K562 (cell line): ENCODE measurements around the gene CPTP. TPM values are rescaled to one million over a fixed set of nuclear protein-coding genes. Genes with fewer than 3 reads are reported as not detected.
A peak's percentile ranks its signal among the peaks of the same experiment; 100 is the strongest.

Experiments
- ATAC-seq: fragments of 200-7000 bp; cut with Tn5 transposase; 3 replicates; pipeline ENCODE4 v1.9.1; 2020; ENCODE audit warnings: moderate library complexity
- BruUV-seq: library from RNA; stranded (reverse); fragments of 400-500 nt; replicated peaks from 2 replicates; lab custom pipeline; 2021; lab: Mats Ljungman, UMichigan
- CTCF ChIA-PET: fragments of 300-600 bp; formaldehyde crosslinking; extraction: SDS; loops from one replicate; lab custom pipeline; 2021; ENCODE audit warnings: low intra/inter-chr PET ratio; lab: Yijun Ruan, JAX
- POLR2A ChIA-PET: fragments of 300-600, 350-650 bp; sonication (Branson Sonifier 250); formaldehyde crosslinking; extraction: SDS; loops from one replicate; lab custom pipeline; 2021; ENCODE audit warnings: antibody characterized with exemption, inconsistent platforms; lab: Yijun Ruan, JAX
- DNase-seq, 4 experiments: peaks; one replicate each; pipeline versions ENCODE4 v3.0.0 to v3.0.0-alpha.2; 2011 to 2018; ENCODE audit warnings: low spot score in 3 of 4, mixed read lengths in 3 of 4; ENCODE audit errors: extremely low read depth in 1 of 4
- FAIRE-seq: peaks from 2 replicates; lab custom pipeline; 2011; peaks lifted over from hg19 to GRCh38; lab: Jason Lieb, UNC
- H2AFZ ChIP-seq: 2 replicates; pipeline ENCODE4 v1.6.0; 2011; ENCODE audit warnings: low read depth, low read length, control low read depth, inconsistent platforms
- H3K27ac ChIP-seq: fragments of 200-600 bp; 3 replicates; pipeline ENCODE4 v1.8.0; 2011; ENCODE audit warnings: low read depth, mild to moderate bottlenecking, control low read depth, inconsistent platforms, low read length, moderate library complexity, mixed read lengths; ENCODE audit errors: extremely low read depth
- H3K27me3 ChIP-seq, 2 experiments: fragments of 300-600 bp in 1 of 2; 2 replicates in 1 of 2; 3 replicates in 1 of 2; pipeline versions ENCODE4 v1.6.0 to v1.8.0; 2011; ENCODE audit warnings: inconsistent platforms in 2 of 2, low read length in 2 of 2, mild to moderate bottlenecking in 1 of 2, mixed read lengths in 1 of 2, moderate library complexity in 1 of 2; ENCODE audit not compliant: control insufficient read depth in 2 of 2, insufficient read depth in 2 of 2
- H3K36me3 ChIP-seq: fragments of 300-600 bp; 3 replicates; pipeline ENCODE4 v1.8.0; 2011; ENCODE audit warnings: mild to moderate bottlenecking, low read length, inconsistent platforms; ENCODE audit not compliant: control insufficient read depth, insufficient read depth
- H3K4me1 ChIP-seq, 2 experiments: fragments of 200-600 bp in 1 of 2; replicated peaks in 1 of 2; 2 replicates in 1 of 2; 3 replicates in 1 of 2; pipeline versions ENCODE4 v1.5.1 to v1.8.0; 2011; ENCODE audit warnings: inconsistent platforms in 2 of 2, low read length in 2 of 2, mild to moderate bottlenecking in 1 of 2, mixed read lengths in 1 of 2, moderate library complexity in 1 of 2; ENCODE audit not compliant: control insufficient read depth in 2 of 2, insufficient read depth in 2 of 2
- H3K4me2 ChIP-seq: 2 replicates; pipeline ENCODE4 v1.6.1; 2011; ENCODE audit warnings: low read length, control low read depth, inconsistent platforms, mixed read lengths; ENCODE audit not compliant: insufficient read depth
- H3K4me3 ChIP-seq: fragments of 200-600 bp; sonication (generic), shearing (Covaris generic); 2 replicates; pipeline ENCODE4 v1.5.1; 2016; ENCODE audit warnings: control low read depth, inconsistent platforms
- H3K79me2 ChIP-seq: fragments of 200-600 bp; 3 replicates; pipeline ENCODE4 v1.8.0; 2011; ENCODE audit warnings: low read length, inconsistent platforms; ENCODE audit not compliant: control insufficient read depth, insufficient read depth
- H3K9ac ChIP-seq, 2 experiments: 2 replicates each; pipeline versions ENCODE4 v1.6.0 to v1.6.1; 2011; ENCODE audit warnings: low read depth in 2 of 2, low read length in 2 of 2, control low read depth in 1 of 2, inconsistent platforms in 1 of 2, mild to moderate bottlenecking in 1 of 2, mixed read lengths in 1 of 2; ENCODE audit not compliant: insufficient read depth in 1 of 2
- H3K9me1 ChIP-seq: one replicate; pipeline ENCODE4 v1.6.0; 2011; ENCODE audit warnings: inconsistent platforms, mild to moderate bottlenecking, low read length, moderate library complexity; ENCODE audit not compliant: control insufficient read depth, insufficient read depth
- H3K9me3 ChIP-seq: replicated peaks from 2 replicates; pipeline ENCODE4 v1.5.1; 2011; ENCODE audit warnings: low read depth, low read length, inconsistent platforms; ENCODE audit not compliant: control insufficient read depth, insufficient read depth
- H4K20me1 ChIP-seq: replicated peaks from 2 replicates; pipeline ENCODE4 v1.6.1; 2011; ENCODE audit warnings: low read length, inconsistent platforms, mixed read lengths; ENCODE audit not compliant: control insufficient read depth, insufficient read depth
- EGR1 ChIP-seq: fragments of 450-650 bp; conservative IDR thresholded peaks from 2 replicates; pipeline ENCODE4 v1.6.1; 2017; ENCODE audit warnings: mild to moderate bottlenecking
- KDM1A ChIP-seq, 2 experiments: fragments of 450-650 bp; IDR thresholded peaks; 2 replicates each; pipeline ENCODE4 v1.6.1; 2016; ENCODE audit warnings: mild to moderate bottlenecking in 2 of 2
- MYC ChIP-seq, 2 experiments: fragments of 250-450 bp in 1 of 2; sonication (Bioruptor Pico) in 1 of 2; IDR thresholded peaks; 2 replicates each; pipeline versions ENCODE4 v1.5.1 to v1.6.1; 2012 to 2021; ENCODE audit warnings: low read depth in 2 of 2, borderline replicate concordance in 1 of 2, improper control_type of control experiment in 1 of 2, low read length in 1 of 2, mild to moderate bottlenecking in 1 of 2, moderate library complexity in 1 of 2
- ZC3H4 ChIP-seq: sonication (generic); formaldehyde crosslinking; IDR thresholded peaks from 2 replicates; pipeline ENCODE4 v1.9.0; 2021; ENCODE audit warnings: missing genetic modification reagents, borderline replicate concordance
- ZNF282 ChIP-seq: sonication (generic); formaldehyde crosslinking; IDR thresholded peaks from 2 replicates; pipeline ENCODE4 v1.8.1; 2023; ENCODE audit warnings: missing genetic modification reagents
- WGBS: fragments of 100-300 bp; shearing (Covaris generic); methylation state at CpG from one replicate; pipeline ENCODE4 v1.1.6; 2016; ENCODE audit warnings: low coverage, mixed read lengths; ENCODE audit not compliant: insufficient coverage; ENCODE audit errors: missing lambda C conversion rate; 5-methylcytosine and 5-hydroxymethylcytosine counted together
- in situ Hi-C: fragments of 300-500 bp; cut with MboI; formaldehyde crosslinking; loops from 4 replicates; pipeline ENCODE4 v1.15.0; 2018; ENCODE audit warnings: inconsistent platforms, mixed read lengths
- intact Hi-C: fragments of 100-400 bp; cut with micrococcal nuclease; formaldehyde crosslinking; loops from 2 replicates; pipeline ENCODE4 v1.14.2; 2022
- polyA plus RNA-seq, 8 experiments: library from polyadenylated mRNA; depleted of rRNA in 4 of 8; stranded (reverse) in 5 of 8; unstranded in 3 of 8; fragments of >200 nt; fragmentation: Nextera tagmentation in 2 of 8; fragmentation: Illumina TruSeq in 1 of 8; extraction: Ambion mirVana in 2 of 8; extraction: Trizol in 1 of 8; gene quantifications; 2 replicates each; pipeline versions ENCODE4 v1.2.1 to v1.2.3, GENCODE V29; 2011 to 2014; ENCODE audit warnings: inconsistent platforms in 1 of 8, missing spikeins in 1 of 8
- total RNA-seq, 7 experiments: library from RNA; depleted of rRNA in 6 of 7; stranded (reverse); fragments of >200 nt in 6 of 7; fragmentation: Illumina TruSeq in 2 of 7; extraction: Trizol in 2 of 7; gene quantifications; 2 replicates each; pipeline versions ENCODE4 v1.2.1 to v1.2.3, GENCODE V29; 2011 to 2021; ENCODE audit warnings: low replicate concordance in 1 of 7
- TF ChIP-seq, protein P1 (sequence below): sonication (generic); formaldehyde crosslinking; IDR thresholded peaks from 2 replicates; pipeline ENCODE4 v1.8.0; 2022; ENCODE audit warnings: mild to moderate bottlenecking, missing genetic modification reagents
- TF ChIP-seq, protein P2 (sequence below): fragments of 450-650 bp; IDR thresholded peaks from 2 replicates; pipeline ENCODE4 v1.6.1; 2016; ENCODE audit warnings: mild to moderate bottlenecking, moderate library complexity

Gene CPTP
- total and polyA plus RNA-seq, 9 of the 15 experiments (the other 6 are each of a cell fraction or from before 2014, with no cell fraction given) = 0.11 to 25.8 (median 3.5) TPM

DNA sequence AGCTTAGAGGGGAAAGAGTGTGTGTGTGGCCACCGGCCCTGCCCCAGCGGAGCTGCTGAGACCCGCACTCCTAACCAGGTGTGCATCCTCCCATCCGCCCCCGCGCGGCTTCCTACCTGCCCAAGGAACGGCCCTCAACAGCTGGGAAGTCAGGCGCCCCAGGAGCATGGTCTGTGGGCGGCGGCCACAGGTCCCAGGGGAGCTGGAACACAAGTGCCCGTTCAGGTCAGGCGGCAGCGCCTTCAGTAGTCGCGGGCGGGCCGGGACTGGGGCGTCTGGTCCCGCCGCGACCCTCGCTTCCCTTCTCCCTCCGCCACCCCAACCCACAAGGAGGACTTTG is 50.0 kb downstream of the CPTP start (continued):
- TF ChIP-seq EGR1 (peak; percentile 53), MYC (IDR thresholded peaks at IDR 0.05; ENCODE audit: low read depth, low read length) (no peak), MYC (CRISPR knock-in tag; IDR thresholded peaks at IDR 0.05; ENCODE audit: borderline replicate concordance, low read depth) (peak; percentile 25; the same call in 1 of the 2 replicates), ZNF282 (CRISPR knock-in tag) (peak; percentile 8; the same call in 1 of the 2 replicates), KDM1A (IDR thresholded peaks at IDR 0.05) (no peak)
- TF ChIP-seq, protein P1, sequence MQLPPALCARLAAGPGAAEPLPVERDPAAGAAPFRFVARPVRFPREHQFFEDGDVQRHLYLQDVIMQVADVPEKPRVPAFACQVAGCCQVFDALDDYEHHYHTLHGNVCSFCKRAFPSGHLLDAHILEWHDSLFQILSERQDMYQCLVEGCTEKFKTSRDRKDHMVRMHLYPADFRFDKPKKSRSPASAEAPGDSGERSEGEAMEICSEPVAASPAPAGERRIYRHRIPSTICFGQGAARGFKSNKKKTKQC (CRISPR knock-in tag) = 0 out of 2 replicates have a peak, but pooled peaks have one; percentile 35

DNA sequence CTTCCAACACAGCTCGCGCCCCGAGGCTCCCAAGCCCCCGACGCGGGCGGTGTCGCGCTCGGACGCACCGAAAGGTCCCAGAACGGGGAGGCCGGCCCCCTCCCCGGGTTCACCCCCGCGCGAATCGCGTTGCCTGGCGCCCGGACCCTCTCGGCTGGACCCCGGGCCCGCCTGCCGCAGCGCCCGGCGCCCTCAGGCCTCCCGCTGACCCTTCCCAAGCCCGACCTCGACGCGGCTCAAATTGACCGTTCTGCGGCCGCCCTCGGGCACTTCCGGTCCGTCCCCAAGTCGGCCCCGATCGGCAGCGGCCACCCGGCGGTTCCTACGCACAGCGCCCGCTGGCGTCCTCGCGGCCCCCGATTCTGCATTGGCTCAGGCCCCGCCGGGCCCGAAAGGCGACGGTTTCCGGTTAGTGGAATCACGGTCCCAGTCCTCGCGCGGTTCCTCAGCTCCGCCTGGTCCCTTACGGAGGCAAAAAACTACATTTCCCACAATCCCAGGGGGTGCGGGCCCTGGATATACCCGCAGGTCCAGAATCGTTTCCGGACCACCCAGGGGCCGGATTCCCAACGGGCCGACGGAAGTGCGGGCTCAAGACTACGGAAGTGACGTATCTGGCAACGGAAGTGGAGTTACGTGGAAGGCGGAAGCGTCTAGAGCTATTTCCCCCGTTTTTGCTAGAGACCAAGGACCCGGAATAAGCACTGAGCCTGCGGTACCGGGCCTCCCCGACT is 50.5 kb downstream of the CPTP start, which contains the start of gene AURKAIP1:
AURKAIP1 (minus strand) TSS at position 279 of the 734 bp plus-strand sequence. CDS start 451 bp downstream, outside the sequence.
- peak; percentile 96 for ATAC-seq
- FAIRE-seq = peak; percentile 100
- in situ Hi-C loops = no loop called here
- TF ChIP-seq, protein P2, sequence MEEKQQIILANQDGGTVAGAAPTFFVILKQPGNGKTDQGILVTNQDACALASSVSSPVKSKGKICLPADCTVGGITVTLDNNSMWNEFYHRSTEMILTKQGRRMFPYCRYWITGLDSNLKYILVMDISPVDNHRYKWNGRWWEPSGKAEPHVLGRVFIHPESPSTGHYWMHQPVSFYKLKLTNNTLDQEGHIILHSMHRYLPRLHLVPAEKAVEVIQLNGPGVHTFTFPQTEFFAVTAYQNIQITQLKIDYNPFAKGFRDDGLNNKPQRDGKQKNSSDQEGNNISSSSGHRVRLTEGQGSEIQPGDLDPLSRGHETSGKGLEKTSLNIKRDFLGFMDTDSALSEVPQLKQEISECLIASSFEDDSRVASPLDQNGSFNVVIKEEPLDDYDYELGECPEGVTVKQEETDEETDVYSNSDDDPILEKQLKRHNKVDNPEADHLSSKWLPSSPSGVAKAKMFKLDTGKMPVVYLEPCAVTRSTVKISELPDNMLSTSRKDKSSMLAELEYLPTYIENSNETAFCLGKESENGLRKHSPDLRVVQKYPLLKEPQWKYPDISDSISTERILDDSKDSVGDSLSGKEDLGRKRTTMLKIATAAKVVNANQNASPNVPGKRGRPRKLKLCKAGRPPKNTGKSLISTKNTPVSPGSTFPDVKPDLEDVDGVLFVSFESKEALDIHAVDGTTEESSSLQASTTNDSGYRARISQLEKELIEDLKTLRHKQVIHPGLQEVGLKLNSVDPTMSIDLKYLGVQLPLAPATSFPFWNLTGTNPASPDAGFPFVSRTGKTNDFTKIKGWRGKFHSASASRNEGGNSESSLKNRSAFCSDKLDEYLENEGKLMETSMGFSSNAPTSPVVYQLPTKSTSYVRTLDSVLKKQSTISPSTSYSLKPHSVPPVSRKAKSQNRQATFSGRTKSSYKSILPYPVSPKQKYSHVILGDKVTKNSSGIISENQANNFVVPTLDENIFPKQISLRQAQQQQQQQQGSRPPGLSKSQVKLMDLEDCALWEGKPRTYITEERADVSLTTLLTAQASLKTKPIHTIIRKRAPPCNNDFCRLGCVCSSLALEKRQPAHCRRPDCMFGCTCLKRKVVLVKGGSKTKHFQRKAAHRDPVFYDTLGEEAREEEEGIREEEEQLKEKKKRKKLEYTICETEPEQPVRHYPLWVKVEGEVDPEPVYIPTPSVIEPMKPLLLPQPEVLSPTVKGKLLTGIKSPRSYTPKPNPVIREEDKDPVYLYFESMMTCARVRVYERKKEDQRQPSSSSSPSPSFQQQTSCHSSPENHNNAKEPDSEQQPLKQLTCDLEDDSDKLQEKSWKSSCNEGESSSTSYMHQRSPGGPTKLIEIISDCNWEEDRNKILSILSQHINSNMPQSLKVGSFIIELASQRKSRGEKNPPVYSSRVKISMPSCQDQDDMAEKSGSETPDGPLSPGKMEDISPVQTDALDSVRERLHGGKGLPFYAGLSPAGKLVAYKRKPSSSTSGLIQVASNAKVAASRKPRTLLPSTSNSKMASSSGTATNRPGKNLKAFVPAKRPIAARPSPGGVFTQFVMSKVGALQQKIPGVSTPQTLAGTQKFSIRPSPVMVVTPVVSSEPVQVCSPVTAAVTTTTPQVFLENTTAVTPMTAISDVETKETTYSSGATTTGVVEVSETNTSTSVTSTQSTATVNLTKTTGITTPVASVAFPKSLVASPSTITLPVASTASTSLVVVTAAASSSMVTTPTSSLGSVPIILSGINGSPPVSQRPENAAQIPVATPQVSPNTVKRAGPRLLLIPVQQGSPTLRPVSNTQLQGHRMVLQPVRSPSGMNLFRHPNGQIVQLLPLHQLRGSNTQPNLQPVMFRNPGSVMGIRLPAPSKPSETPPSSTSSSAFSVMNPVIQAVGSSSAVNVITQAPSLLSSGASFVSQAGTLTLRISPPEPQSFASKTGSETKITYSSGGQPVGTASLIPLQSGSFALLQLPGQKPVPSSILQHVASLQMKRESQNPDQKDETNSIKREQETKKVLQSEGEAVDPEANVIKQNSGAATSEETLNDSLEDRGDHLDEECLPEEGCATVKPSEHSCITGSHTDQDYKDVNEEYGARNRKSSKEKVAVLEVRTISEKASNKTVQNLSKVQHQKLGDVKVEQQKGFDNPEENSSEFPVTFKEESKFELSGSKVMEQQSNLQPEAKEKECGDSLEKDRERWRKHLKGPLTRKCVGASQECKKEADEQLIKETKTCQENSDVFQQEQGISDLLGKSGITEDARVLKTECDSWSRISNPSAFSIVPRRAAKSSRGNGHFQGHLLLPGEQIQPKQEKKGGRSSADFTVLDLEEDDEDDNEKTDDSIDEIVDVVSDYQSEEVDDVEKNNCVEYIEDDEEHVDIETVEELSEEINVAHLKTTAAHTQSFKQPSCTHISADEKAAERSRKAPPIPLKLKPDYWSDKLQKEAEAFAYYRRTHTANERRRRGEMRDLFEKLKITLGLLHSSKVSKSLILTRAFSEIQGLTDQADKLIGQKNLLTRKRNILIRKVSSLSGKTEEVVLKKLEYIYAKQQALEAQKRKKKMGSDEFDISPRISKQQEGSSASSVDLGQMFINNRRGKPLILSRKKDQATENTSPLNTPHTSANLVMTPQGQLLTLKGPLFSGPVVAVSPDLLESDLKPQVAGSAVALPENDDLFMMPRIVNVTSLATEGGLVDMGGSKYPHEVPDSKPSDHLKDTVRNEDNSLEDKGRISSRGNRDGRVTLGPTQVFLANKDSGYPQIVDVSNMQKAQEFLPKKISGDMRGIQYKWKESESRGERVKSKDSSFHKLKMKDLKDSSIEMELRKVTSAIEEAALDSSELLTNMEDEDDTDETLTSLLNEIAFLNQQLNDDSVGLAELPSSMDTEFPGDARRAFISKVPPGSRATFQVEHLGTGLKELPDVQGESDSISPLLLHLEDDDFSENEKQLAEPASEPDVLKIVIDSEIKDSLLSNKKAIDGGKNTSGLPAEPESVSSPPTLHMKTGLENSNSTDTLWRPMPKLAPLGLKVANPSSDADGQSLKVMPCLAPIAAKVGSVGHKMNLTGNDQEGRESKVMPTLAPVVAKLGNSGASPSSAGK = no peak
- no peak for TF ChIP-seq ZC3H4 (CRISPR knock-in tag)

More for the DNA sequence above, 50.5 kb downstream of the CPTP start, which contains the start of gene AURKAIP1:
- ChIA-PET CTCF (interaction anchor here (0.6 to 1.5 kb wide), 2 partner anchors 26 to 40 kb away, joined by 4 to 5 read pairs; partner anchors contain the start of gene DVL1), POLR2A (interaction anchor here (0.6 to 4.2 kb wide), 22 partner anchors 12 to 795 kb away, joined by 3 to 54 read pairs (median 4); partner anchors contain the start of genes CCNL2 and MRPL20)
- Histone ChIP-seq H3K27ac (peak within 1 kb of the TSS; percentile 97), H4K20me1 (peaks cover 7% of the 10 kb centered on the region; the same call in 1 of the 2 replicates), H3K36me3 (peaks cover 26% of the 10 kb centered on the region), H3K4me1 (peaks cover 16 to 59% of the 10 kb centered on the region in 2 experiments), H3K9ac (peak within 1 kb of the TSS; percentile 99), H2AFZ (peak within 1 kb of the TSS; percentile 78), H3K4me3 (peak within 1 kb of the TSS; percentile 100), H3K27me3 (no peaks in the 10 kb centered on the region), H3K4me2 (peak within 1 kb of the TSS; percentile 89), H3K9me3 (no peaks in the 10 kb centered on the region), H3K79me2 (peaks cover 31% of the 10 kb centered on the region), H3K9me1 (peaks cover 6% of the 10 kb centered on the region)
- under 1% methylated on average over 63 of the region's 85 CpGs for WGBS
- intact Hi-C loops = loop anchor here (1.0 to 10.0 kb wide), 4 partner anchors 23 to 130 kb away; partner anchors contain the start of genes ACAP3, CPTP, INTS11 and PUSL1
- BruUV-seq = no TSS peak
- peak; percentile 95 to 100 (median 98) for DNase-seq
